Measurements from ENCODE around the gene ZSWIM3.
"Not testable (repeated sequence)": the region's sequence is repeated elsewhere in the genome, so short reads cannot be mapped to it uniquely, and the experiment has no call there.

ZSWIM3 gene

GRCh38 chr20:45861221-45862075 is 4.0 kb downstream of the ZSWIM3 start:
- DNase-seq (ENCODE audit: low read depth) = no peak

DNA sequence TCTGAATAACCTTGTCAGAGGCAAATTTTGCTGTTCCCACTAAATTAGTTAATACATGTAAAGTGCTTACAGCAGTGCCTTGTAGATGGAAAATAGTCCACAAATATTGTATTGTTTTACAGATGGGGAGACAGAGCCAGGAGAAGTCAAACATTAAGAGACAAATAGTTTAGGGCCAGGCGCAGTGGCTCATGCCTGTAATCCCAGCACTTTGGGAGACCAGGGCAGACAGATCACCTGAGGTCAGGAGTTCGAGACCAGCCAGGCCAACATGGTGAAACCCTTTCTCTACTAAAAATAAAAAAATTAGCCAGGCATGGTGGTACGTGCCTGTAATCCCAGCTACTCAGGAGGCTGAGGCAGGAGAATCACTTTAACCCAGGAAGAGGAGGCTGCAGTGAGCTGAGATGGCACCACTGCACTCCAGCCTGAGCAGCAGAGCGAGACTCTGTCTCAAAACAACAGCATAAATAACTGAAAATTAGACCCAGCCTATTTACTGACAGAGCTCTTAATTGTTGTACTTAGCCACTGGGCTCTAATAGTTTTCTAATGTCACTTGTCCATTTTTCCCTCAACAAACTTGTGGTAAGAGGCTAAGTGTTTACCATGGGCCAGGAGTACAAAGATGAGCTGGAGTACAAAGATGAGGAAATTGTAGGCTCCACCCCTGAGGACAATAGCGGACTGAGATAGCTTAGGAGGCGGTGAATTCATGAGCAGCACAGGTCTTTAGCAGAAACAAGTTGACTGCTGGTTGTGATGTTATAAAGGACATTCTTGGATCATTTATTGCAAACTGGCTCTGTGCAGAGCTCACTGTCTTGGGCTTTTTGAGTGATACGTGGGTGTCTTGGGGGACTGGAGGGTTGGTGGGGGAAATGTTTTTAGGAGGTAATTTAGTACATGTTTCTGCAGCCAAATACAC is 6.4 kb downstream of the ZSWIM3 start:
- DNase-seq (ENCODE audit: low read depth) = no peak

DNA sequence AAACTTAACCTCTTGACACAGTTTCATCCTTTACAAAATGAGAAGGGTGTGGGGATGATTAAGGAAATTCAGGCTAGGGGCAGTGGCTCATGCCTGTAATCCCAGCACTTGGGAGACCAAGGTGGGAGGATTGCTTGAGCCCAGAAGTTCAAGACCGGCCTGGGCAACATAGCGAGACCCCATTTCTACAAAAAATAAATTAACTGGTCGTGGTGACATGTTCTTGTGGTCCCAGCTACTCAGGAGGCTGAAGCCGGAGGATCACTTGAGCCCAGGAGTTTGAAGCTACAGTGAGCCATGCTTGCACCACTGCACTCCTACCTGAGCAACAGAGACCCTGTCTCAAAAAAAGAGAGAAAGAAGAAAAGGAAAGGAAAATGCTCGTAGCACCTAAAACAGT is 9.0 kb downstream of the ZSWIM3 start:
- no peak for DNase-seq (ENCODE audit: low read depth)

- no peak for DNase-seq (ENCODE audit: low read depth)
Observed at GRCh38 chr20:45867136-45867818, 9.9 kb downstream of the ZSWIM3 start.

GRCh38 chr20:45867819-45868176 is 10.4 kb downstream of the ZSWIM3 start:
- no peak for DNase-seq (ENCODE audit: low read depth)

- DNase-seq (ENCODE audit: low read depth) = no peak
Observed at GRCh38 chr20:45872626-45873025, 15.2 kb downstream of the ZSWIM3 start.

- DNase-seq (ENCODE audit: low read depth) = no peak
Observed at GRCh38 chr20:45873409-45874103, 16.1 kb downstream of the ZSWIM3 start.

- not testable (repeated sequence) for DNase-seq (ENCODE audit: low read depth)
Observed at GRCh38 chr20:45874104-45874481, 16.7 kb downstream of the ZSWIM3 start.

- DNase-seq (ENCODE audit: low read depth) = no peak
Observed at GRCh38 chr20:45874576-45874975, 17.2 kb downstream of the ZSWIM3 start.

GRCh38 chr20:45878076-45878761 is 20.8 kb downstream of the ZSWIM3 start:
- no peak for DNase-seq (ENCODE audit: low read depth)

DNA sequence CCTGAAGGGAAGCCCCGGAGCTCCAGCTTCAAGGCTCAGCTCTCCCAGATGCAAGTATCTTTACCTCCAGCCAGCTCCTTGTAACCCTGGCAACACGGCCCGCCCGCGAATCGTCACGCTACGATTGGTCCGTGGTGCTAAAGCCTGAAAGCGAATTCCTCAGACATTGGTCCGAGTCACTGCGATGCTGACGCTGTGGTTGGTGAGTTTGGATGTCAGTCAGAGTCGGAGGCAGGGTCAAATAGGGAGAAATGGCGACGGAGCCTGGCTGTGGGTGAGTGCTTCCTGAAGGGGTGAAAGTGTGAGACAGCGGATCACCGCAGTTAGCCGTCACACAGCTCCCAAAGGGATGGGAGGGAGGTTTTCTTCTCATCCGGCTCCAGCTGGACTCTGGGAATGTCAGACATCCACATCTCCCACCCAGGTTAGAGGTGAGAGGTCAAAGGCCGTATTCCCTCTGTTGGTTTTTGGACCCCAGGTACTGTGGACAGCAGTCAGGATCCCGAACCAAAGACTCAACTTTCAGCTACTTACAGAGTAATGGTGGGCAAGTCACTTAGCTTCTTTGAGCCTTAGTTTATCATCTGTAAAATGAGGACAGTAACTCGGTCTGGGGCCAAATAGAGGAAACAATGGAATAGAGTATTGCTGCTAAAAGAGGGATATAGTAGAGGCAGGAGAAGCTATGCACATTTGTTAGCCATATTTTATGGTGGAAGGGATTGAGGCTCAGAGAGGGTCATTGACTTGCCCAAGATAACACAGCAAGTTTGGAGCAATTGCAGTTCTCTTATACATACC is 23.8 kb downstream of the ZSWIM3 start, which contains the start of gene ZSWIM1:
TSS of gene ZSWIM1 (plus strand) at position 240 of the 801 bp plus-strand sequence. CDS start 1,366 bp downstream, outside the sequence.
- DNase-seq (ENCODE audit: low read depth) = peak; percentile 99

DNA sequence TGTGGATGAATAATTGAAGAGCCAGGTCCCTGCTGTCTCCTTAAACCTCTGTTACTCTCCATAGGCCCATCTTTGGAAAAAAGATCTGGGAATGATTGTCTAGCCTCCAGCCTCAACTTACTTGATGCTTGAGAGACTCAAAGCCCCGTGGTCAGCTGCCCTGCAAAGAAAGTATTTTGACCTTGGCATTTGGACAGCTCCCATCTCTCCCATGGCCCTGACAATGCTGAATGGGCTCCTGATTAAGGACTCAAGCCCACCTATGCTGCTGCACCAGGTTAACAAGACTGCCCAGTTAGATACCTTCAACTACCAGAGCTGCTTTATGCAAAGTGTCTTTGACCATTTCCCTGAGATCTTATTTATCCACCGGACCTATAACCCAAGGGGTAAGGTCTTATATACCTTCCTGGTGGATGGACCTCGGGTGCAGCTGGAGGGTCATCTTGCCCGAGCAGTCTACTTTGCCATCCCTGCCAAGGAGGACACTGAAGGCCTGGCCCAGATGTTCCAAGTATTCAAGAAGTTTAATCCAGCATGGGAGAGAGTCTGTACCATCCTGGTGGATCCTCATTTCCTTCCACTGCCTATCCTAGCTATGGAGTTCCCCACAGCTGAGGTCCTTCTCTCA is 25.2 kb downstream of the ZSWIM3 start:
- DNase-seq (ENCODE audit: low read depth) = no peak

DNA sequence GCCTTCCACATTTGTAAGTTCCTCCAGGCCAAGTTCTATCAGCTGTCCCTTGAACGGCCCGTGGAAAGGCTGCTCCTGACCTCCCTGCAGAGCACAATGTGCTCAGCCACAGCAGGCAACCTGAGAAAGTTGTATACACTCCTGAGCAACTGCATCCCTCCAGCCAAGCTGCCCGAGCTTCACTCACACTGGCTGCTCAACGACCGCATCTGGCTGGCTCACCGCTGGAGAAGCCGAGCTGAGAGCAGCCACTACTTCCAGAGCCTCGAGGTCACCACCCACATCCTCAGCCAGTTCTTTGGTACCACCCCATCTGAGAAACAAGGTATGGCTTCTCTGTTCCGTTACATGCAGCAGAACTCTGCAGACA is 25.7 kb downstream of the ZSWIM3 start:
- no peak for DNase-seq (ENCODE audit: low read depth)

- DNase-seq (ENCODE audit: low read depth) = no peak
Observed at GRCh38 chr20:45886590-45887345, 29.4 kb downstream of the ZSWIM3 start.

- no peak for DNase-seq (ENCODE audit: low read depth)
Observed at GRCh38 chr20:45887346-45887715, 29.9 kb downstream of the ZSWIM3 start, which contains the start of gene SPATA25. Gene SPATA25 (minus strand): TSS chr20:45887622. CDS start chr20:45887590, 32 bp downstream.

GRCh38 chr20:45888681-45889080 is 31.3 kb downstream of the ZSWIM3 start:
- no peak for DNase-seq (ENCODE audit: low read depth)

- DNase-seq (ENCODE audit: low read depth) = no peak
Observed at GRCh38 chr20:45890077-45890984, 32.9 kb downstream of the ZSWIM3 start.
